Neural progenitor cell (in vitro differentiated cells): ENCODE results near the gene TMEM170A. TPM values are rescaled to one million over a fixed set of nuclear protein-coding genes. Genes with fewer than 3 reads are reported as not detected.

Source experiments
- DNase-seq: peaks from one replicate; pipeline ENCODE4 v3.0.0-alpha.2; 2016; ENCODE audit warnings: low spot score
- H2AFZ ChIP-seq: fragments of 200-600 bp; sonication (generic); replicated peaks from 2 replicates; pipeline ENCODE4 v1.6.1; 2016; ENCODE audit warnings: antibody characterized with exemption
- H3F3A ChIP-seq: fragments of 200-600 bp; sonication (generic); 2 replicates; pipeline ENCODE4 v1.6.1; 2016; ENCODE audit warnings: antibody characterized with exemption, low read depth
- H3K27ac ChIP-seq: fragments of 200-600 bp; sonication (generic); 2 replicates; pipeline ENCODE4 v1.5.1; 2016; ENCODE audit warnings: mild to moderate bottlenecking
- H3K27me3 ChIP-seq: fragments of 200-600 bp; sonication (generic); 2 replicates; pipeline ENCODE4 v1.6.1; 2016; ENCODE audit warnings: mild to moderate bottlenecking, moderate library complexity
- H3K36me3 ChIP-seq: fragments of 200-600 bp; sonication (generic); 2 replicates; pipeline ENCODE4 v1.5.1; 2016
- H3K4me1 ChIP-seq: fragments of 200-600 bp; sonication (generic); 2 replicates; pipeline ENCODE4 v1.6.1; 2016; ENCODE audit warnings: mixed run types
- H3K4me2 ChIP-seq: fragments of 200-600 bp; sonication (generic); 2 replicates; pipeline ENCODE4 v1.6.1; 2016
- H3K4me3 ChIP-seq: fragments of 200-600 bp; sonication (generic); 2 replicates; pipeline ENCODE4 v1.5.1; 2016
- H3K79me2 ChIP-seq: fragments of 200-600 bp; sonication (generic); 2 replicates; pipeline ENCODE4 v1.6.1; 2016; ENCODE audit warnings: low read depth
- H3K9ac ChIP-seq: fragments of 200-600 bp; sonication (generic); 2 replicates; pipeline ENCODE4 v1.6.1; 2016
- H3K9me3 ChIP-seq: fragments of 200-600 bp; sonication (generic); 2 replicates; pipeline ENCODE4 v1.5.1; 2016; ENCODE audit warnings: low read depth
- H4K20me1 ChIP-seq: fragments of 200-600 bp; sonication (generic); 2 replicates; pipeline ENCODE4 v1.6.1; 2016; ENCODE audit warnings: low read depth
- H3K27ac Mint-ChIP-seq: 3 replicates; pipeline ENCODE4 v1.8.0; 2021; ENCODE audit warnings: mixed read lengths
- H3K27me3 Mint-ChIP-seq: 2 replicates; pipeline ENCODE4 v1.8.0; 2022; ENCODE audit warnings: low read depth, mild to moderate bottlenecking, inconsistent platforms, moderate library complexity, mixed read lengths; ENCODE audit not compliant: insufficient read depth
- H3K36me3 Mint-ChIP-seq: 3 replicates; pipeline ENCODE4 v1.8.0; 2021; ENCODE audit warnings: mixed read lengths
- H3K4me1 Mint-ChIP-seq: 3 replicates; pipeline ENCODE4 v1.8.0; 2021; ENCODE audit warnings: mixed read lengths
- H3K4me3 Mint-ChIP-seq: 3 replicates; pipeline ENCODE4 v1.8.0; 2021; ENCODE audit warnings: mild to moderate bottlenecking, moderate library complexity, mixed read lengths
- H3K9me3 Mint-ChIP-seq: 3 replicates; pipeline ENCODE4 v1.8.0; 2020; ENCODE audit warnings: mixed read lengths
- CTCF ChIP-seq: fragments of 200-600 bp; sonication (generic); IDR thresholded peaks from 2 replicates; pipeline ENCODE4 v1.5.1; 2017; ENCODE audit warnings: antibody characterized with exemption, mild to moderate bottlenecking
- EZH2 ChIP-seq: fragments of 200-600 bp; sonication (generic); IDR thresholded peaks from 2 replicates; pipeline ENCODE4 v1.6.1; 2017; ENCODE audit warnings: antibody characterized with exemption, mild to moderate bottlenecking, moderate library complexity
- EZH2phosphoT487 ChIP-seq: fragments of 200-600 bp; sonication (generic); IDR thresholded peaks from 2 replicates; pipeline ENCODE4 v1.6.1; 2017; ENCODE audit warnings: antibody characterized with exemption
- total RNA-seq: library from RNA; depleted of rRNA; stranded (reverse); fragments of >200 nt; gene quantifications from 2 replicates; pipeline ENCODE4 v1.2.3, GENCODE V29; 2015; ENCODE audit warnings: low replicate concordance

Gene TMEM170A
- total RNA-seq, 1 donor from 2014 or later: 77.0 TPM

- Histone ChIP-seq H3K4me1 (peaks cover 11% of the 10 kb centered on the region), H3K9me3 (no peaks in the 10 kb centered on the region), H3K4me2 (no peak overlapping the region), H3K79me2 (peaks cover 5% of the 10 kb centered on the region), H3K27me3 (peaks cover 8% of the 10 kb centered on the region), H3K36me3 (no peaks in the 10 kb centered on the region), H3K4me3 (no peak overlapping the region), H3F3A (peaks cover 23% of the 10 kb centered on the region), H4K20me1 (no peaks in the 10 kb centered on the region), H3K9ac (no peak overlapping the region), H3K27ac (no peak overlapping the region), H2AFZ (no peak overlapping the region)
- H3K27me3 Mint-ChIP-seq: peaks cover 11% of the 10 kb centered on the region
- no peak for DNase-seq
- H3K4me1 Mint-ChIP-seq: peaks cover 19% of the 10 kb centered on the region
- no peaks in the 10 kb centered on the region for H3K9me3 Mint-ChIP-seq
- H3K36me3 Mint-ChIP-seq: no peaks in the 10 kb centered on the region
- H3K27ac Mint-ChIP-seq: no peak overlapping the region
- no peak for TF ChIP-seq CTCF
- TF ChIP-seq EZH2: no peak
- TF ChIP-seq EZH2phosphoT487: no peak
- H3K4me3 Mint-ChIP-seq: no peak overlapping the region
Observed at GRCh38 chr16:75497558-75497957, 33.1 kb upstream of the TMEM170A start.

GRCh38 chr16:75495076-75495674, 30.7 kb upstream of the TMEM170A start, which contains the start of gene CHST6:
Gene CHST6, minus strand, starts transcription at chr16:75495441. Its CDS starts 15,613 bp downstream, at chr16:75479828.
- no peak within 1 kb of the TSS for H3K27ac ChIP-seq
- peaks cover 11% of the 10 kb centered on the region for H3K27me3 Mint-ChIP-seq
- peak within 1 kb of the TSS; percentile 80 for H2AFZ ChIP-seq

GRCh38 chr16:75494661-75495075, 30.2 kb upstream of the TMEM170A start:
- H3K9me3 Mint-ChIP-seq: no peaks in the 10 kb centered on the region
- no peak overlapping the region for H3K27ac ChIP-seq
- no peak for DNase-seq
- peak overlapping the region; percentile 89 for H3K4me3 Mint-ChIP-seq
- H3K4me1 ChIP-seq: peaks cover 19% of the 10 kb centered on the region
- no peaks in the 10 kb centered on the region for H3K9me3 ChIP-seq
- no peak for TF ChIP-seq EZH2
- H3K4me3 ChIP-seq: peak overlapping the region; percentile 77
- no peak overlapping the region for H3K27ac Mint-ChIP-seq
- no peak overlapping the region for H3K9ac ChIP-seq
- peaks cover 9% of the 10 kb centered on the region for H3K79me2 ChIP-seq
- H3K4me1 Mint-ChIP-seq: peaks cover 12% of the 10 kb centered on the region
- peak overlapping the region; percentile 96 for H3K4me2 ChIP-seq
- peaks cover 11% of the 10 kb centered on the region for H3K27me3 Mint-ChIP-seq
- H4K20me1 ChIP-seq: peaks cover 7% of the 10 kb centered on the region
- peak overlapping the region; percentile 80 for H2AFZ ChIP-seq
- peaks cover 8% of the 10 kb centered on the region for H3K27me3 ChIP-seq
- peaks cover 34% of the 10 kb centered on the region for H3F3A ChIP-seq
- no peaks in the 10 kb centered on the region for H3K36me3 ChIP-seq
- no peaks in the 10 kb centered on the region for H3K36me3 Mint-ChIP-seq

More at GRCh38 chr16:75495076-75495674, 30.7 kb upstream of the TMEM170A start, which contains the start of gene CHST6:
- Histone ChIP-seq H3F3A (peaks cover 34% of the 10 kb centered on the region), H4K20me1 (peaks cover 7% of the 10 kb centered on the region), H3K9ac (no peak within 1 kb of the TSS), H3K27me3 (peaks cover 8% of the 10 kb centered on the region), H3K4me3 (peak within 1 kb of the TSS; percentile 77), H3K9me3 (no peaks in the 10 kb centered on the region), H3K4me1 (peaks cover 21% of the 10 kb centered on the region), H3K4me2 (peak within 1 kb of the TSS; percentile 96), H3K36me3 (no peaks in the 10 kb centered on the region), H3K79me2 (peaks cover 9% of the 10 kb centered on the region)
- peak within 1 kb of the TSS; percentile 89 for H3K4me3 Mint-ChIP-seq
- TF ChIP-seq EZH2phosphoT487: no peak
- TF ChIP-seq EZH2: peak; percentile 55
- TF ChIP-seq CTCF: no peak
- no peaks in the 10 kb centered on the region for H3K9me3 Mint-ChIP-seq
- peaks cover 16% of the 10 kb centered on the region for H3K4me1 Mint-ChIP-seq
- H3K36me3 Mint-ChIP-seq: no peaks in the 10 kb centered on the region
- H3K27ac Mint-ChIP-seq: no peak within 1 kb of the TSS
- peak; percentile 84 for DNase-seq

GRCh38 chr16:75494184-75494583, 29.7 kb upstream of the TMEM170A start:
- Histone ChIP-seq H3K36me3 (no peaks in the 10 kb centered on the region), H3K4me1 (peaks cover 15% of the 10 kb centered on the region), H3K9me3 (no peaks in the 10 kb centered on the region), H3K27ac (no peak overlapping the region), H3K27me3 (peaks cover 8% of the 10 kb centered on the region), H3F3A (peaks cover 30% of the 10 kb centered on the region), H3K9ac (no peak overlapping the region), H3K79me2 (peaks cover 9% of the 10 kb centered on the region), H4K20me1 (peaks cover 7% of the 10 kb centered on the region), H3K4me3 (peak overlapping the region; percentile 77), H3K4me2 (peak overlapping the region; percentile 96), H2AFZ (peak overlapping the region; percentile 80)
- no peaks in the 10 kb centered on the region for H3K36me3 Mint-ChIP-seq
- no peak overlapping the region for H3K27ac Mint-ChIP-seq
- H3K4me3 Mint-ChIP-seq: peak overlapping the region; percentile 89
- peaks cover 11% of the 10 kb centered on the region for H3K27me3 Mint-ChIP-seq
- TF ChIP-seq EZH2 (no peak), EZH2phosphoT487 (no peak), CTCF (no peak)
- H3K4me1 Mint-ChIP-seq: peaks cover 10% of the 10 kb centered on the region
- H3K9me3 Mint-ChIP-seq: no peaks in the 10 kb centered on the region
- no peak for DNase-seq
